A673 (cell line): ENCODE measurements around the gene SMG7.

Source experiments
- EZH2 ChIP-seq: fragments of 200-600 bp; sonication (generic); IDR thresholded peaks from 2 replicates; pipeline ENCODE4 v1.6.1; 2017; ENCODE audit warnings: borderline replicate concordance, low read depth, mild to moderate bottlenecking, mixed read lengths, antibody characterized with exemption, low read length; ENCODE audit not compliant: poor library complexity, severe bottlenecking
- TF ChIP-seq, protein P1 (sequence below): fragments of 300-800, 200-600 bp; sonication (generic); conservative IDR thresholded peaks from 2 replicates; pipeline ENCODE4 v1.5.1; 2017; ENCODE audit warnings: low read depth, mild to moderate bottlenecking, antibody characterized with exemption, low read length, moderate library complexity, mixed read lengths

DNA sequence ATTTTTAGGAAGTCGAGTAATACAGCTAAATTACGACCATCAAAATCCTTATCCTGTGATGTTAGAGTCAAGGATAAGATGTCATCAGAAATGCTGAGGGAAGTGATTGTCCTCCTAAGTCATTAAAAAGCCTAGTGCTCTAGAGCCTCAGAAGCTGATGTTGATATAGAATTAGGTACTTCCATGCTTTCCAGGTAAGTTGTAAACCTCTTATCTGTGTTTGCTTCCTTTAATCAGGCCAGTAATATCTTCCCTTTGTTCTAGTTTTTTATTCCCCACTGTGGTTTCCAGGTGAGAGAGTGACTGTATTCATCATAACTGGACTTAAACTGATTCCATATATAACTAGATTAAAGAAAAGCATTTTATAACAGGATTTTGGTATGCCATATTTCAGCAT is 44.4 kb downstream of the SMG7 start:
- TF ChIP-seq, protein P1, sequence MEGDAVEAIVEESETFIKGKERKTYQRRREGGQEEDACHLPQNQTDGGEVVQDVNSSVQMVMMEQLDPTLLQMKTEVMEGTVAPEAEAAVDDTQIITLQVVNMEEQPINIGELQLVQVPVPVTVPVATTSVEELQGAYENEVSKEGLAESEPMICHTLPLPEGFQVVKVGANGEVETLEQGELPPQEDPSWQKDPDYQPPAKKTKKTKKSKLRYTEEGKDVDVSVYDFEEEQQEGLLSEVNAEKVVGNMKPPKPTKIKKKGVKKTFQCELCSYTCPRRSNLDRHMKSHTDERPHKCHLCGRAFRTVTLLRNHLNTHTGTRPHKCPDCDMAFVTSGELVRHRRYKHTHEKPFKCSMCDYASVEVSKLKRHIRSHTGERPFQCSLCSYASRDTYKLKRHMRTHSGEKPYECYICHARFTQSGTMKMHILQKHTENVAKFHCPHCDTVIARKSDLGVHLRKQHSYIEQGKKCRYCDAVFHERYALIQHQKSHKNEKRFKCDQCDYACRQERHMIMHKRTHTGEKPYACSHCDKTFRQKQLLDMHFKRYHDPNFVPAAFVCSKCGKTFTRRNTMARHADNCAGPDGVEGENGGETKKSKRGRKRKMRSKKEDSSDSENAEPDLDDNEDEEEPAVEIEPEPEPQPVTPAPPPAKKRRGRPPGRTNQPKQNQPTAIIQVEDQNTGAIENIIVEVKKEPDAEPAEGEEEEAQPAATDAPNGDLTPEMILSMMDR: no peak
- TF ChIP-seq EZH2: no peak
